PC-9 (cell line): Measurements from ENCODE around the gene ERN1.

Source experiments
- EZH2 ChIP-seq: fragments of 200-600 bp; sonication (generic); IDR thresholded peaks from 2 replicates; pipeline ENCODE4 v1.8.0; 2017; ENCODE audit warnings: antibody characterized with exemption, low read depth
- TF ChIP-seq, protein P1 (sequence below): fragments of 200-600 bp; sonication (generic); conservative IDR thresholded peaks from 2 replicates; pipeline ENCODE4 v1.6.1; 2017; ENCODE audit warnings: mixed run types, antibody characterized with exemption, mild to moderate bottlenecking, moderate library complexity

DNA sequence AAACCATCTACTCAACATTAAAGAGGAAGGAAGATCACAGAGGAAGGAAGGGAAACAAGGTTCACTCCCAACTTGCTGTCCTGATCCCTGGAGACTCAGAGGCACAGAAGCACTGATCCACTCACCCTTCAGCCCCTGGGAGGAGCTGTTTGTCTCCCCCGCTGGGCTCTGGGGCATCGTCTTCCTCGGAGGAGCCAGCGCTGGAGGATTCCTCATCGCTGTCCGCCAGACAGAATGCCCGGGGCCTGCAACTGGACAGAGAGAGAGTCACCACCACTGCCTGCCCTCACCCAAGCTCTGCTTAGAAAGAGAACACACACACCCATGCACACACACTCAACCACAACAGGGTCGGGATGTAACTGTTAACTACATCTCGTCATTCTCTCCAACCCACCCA, 24.8 kb upstream of the ERN1 start:
- TF ChIP-seq, protein P1, sequence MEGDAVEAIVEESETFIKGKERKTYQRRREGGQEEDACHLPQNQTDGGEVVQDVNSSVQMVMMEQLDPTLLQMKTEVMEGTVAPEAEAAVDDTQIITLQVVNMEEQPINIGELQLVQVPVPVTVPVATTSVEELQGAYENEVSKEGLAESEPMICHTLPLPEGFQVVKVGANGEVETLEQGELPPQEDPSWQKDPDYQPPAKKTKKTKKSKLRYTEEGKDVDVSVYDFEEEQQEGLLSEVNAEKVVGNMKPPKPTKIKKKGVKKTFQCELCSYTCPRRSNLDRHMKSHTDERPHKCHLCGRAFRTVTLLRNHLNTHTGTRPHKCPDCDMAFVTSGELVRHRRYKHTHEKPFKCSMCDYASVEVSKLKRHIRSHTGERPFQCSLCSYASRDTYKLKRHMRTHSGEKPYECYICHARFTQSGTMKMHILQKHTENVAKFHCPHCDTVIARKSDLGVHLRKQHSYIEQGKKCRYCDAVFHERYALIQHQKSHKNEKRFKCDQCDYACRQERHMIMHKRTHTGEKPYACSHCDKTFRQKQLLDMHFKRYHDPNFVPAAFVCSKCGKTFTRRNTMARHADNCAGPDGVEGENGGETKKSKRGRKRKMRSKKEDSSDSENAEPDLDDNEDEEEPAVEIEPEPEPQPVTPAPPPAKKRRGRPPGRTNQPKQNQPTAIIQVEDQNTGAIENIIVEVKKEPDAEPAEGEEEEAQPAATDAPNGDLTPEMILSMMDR: no peak
- no peak for TF ChIP-seq EZH2
